K562 (cell line): ENCODE results near the gene CHPF2. TPM values are rescaled to one million over a fixed set of nuclear protein-coding genes. Genes with fewer than 3 reads are reported as not detected.

ENCODE experiments used
- CBX2 ChIP-seq: fragments of 200-600 bp; sonication (generic); IDR thresholded peaks from one replicate; pipeline ENCODE4 v1.6.1; 2012; ENCODE audit warnings: mild to moderate bottlenecking, low read length, inconsistent platforms; ENCODE audit not compliant: insufficient read depth, poor library complexity, severe bottlenecking
- CHD4 ChIP-seq: fragments of 200-600 bp; sonication (generic); IDR thresholded peaks from 3 replicates; pipeline ENCODE4 v1.6.1; 2012; ENCODE audit warnings: low read depth, mild to moderate bottlenecking, mixed read lengths, low read length, inconsistent platforms; ENCODE audit not compliant: insufficient read depth, insufficient replicate concordance, poor library complexity, severe bottlenecking
- CREBBP ChIP-seq: IDR thresholded peaks from one replicate; pipeline ENCODE4 v1.6.1; 2012; ENCODE audit warnings: low read depth, mild to moderate bottlenecking, control low read depth, inconsistent platforms, low read length
- DACH1 ChIP-seq: fragments of 450-650 bp; IDR thresholded peaks from 2 replicates; pipeline ENCODE4 v1.6.1; 2018; ENCODE audit not compliant: partially characterized antibody
- EP400 ChIP-seq: fragments of 450-650 bp; IDR thresholded peaks from 2 replicates; pipeline ENCODE4 v1.6.1; 2017; ENCODE audit warnings: antibody characterized with exemption, mild to moderate bottlenecking, moderate library complexity
- HNRNPK ChIP-seq: fragments of 200-400 bp; formaldehyde crosslinking; IDR thresholded peaks from one replicate; pipeline ENCODE4 v1.6.1; 2018; ENCODE audit warnings: mild to moderate bottlenecking, low read depth, low read length; ENCODE audit not compliant: poor library complexity, severe bottlenecking
- NCOA1 ChIP-seq: fragments of 450-650 bp; IDR thresholded peaks from 2 replicates; pipeline ENCODE4 v1.6.1; 2016; ENCODE audit warnings: low read depth
- NR0B1 ChIP-seq: fragments of 450-650 bp; IDR thresholded peaks from one replicate; pipeline ENCODE4 v1.6.1; 2018; ENCODE audit warnings: mild to moderate bottlenecking, moderate library complexity; ENCODE audit not compliant: partially characterized antibody
- SMAD2 ChIP-seq: fragments of 150-350 bp; IDR thresholded peaks from 2 replicates; pipeline ENCODE4 v1.6.1; 2014; ENCODE audit warnings: low read depth, mild to moderate bottlenecking, low read length
- TCF15 ChIP-seq: fragments of 250-450 bp; sonication (Bioruptor Pico); IDR thresholded peaks from 2 replicates; pipeline ENCODE4 v1.8.0; 2022; ENCODE audit warnings: moderate library complexity, mild to moderate bottlenecking, inconsistent platforms
- ZBTB11 ChIP-seq, 3 experiments: fragments of 200-800 bp in 1 of 3; fragments of 250-450 bp in 1 of 3; fragments of 450-650 bp in 1 of 3; sonication (Bioruptor Pico) in 1 of 3; sonication (Bioruptor generic) in 1 of 3; formaldehyde crosslinking in 1 of 3; IDR thresholded peaks; 2 replicates each; pipeline versions ENCODE4 v1.6.1 to v1.8.0; 2016 to 2022; ENCODE audit warnings: mild to moderate bottlenecking in 2 of 3, missing genetic modification characterization in 2 of 3, missing compliant biosample characterization in 1 of 3, moderate library complexity in 1 of 3
- ZMIZ1 ChIP-seq, 2 experiments: fragments of 150-350 bp in 1 of 2; IDR thresholded peaks; 2 replicates each; pipeline ENCODE4 v1.6.1; 2012 to 2016; ENCODE audit warnings: low read depth in 2 of 2, low read length in 2 of 2, mild to moderate bottlenecking in 1 of 2, moderate library complexity in 1 of 2
- ZNF143 ChIP-seq: sonication (generic); formaldehyde crosslinking; IDR thresholded peaks from 2 replicates; pipeline ENCODE4 v1.9.0; 2022; ENCODE audit warnings: mild to moderate bottlenecking, missing genetic modification reagents
- ZNF512 ChIP-seq: IDR thresholded peaks from 2 replicates; pipeline ENCODE4 v1.6.1; 2016; ENCODE audit warnings: missing genetic modification characterization, missing compliant biosample characterization
- polyA plus RNA-seq, 8 experiments: library from polyadenylated mRNA; depleted of rRNA in 4 of 8; stranded (reverse) in 5 of 8; unstranded in 3 of 8; fragments of >200 nt; fragmentation: Nextera tagmentation in 2 of 8; fragmentation: Illumina TruSeq in 1 of 8; extraction: Ambion mirVana in 2 of 8; extraction: Trizol in 1 of 8; gene quantifications; 2 replicates each; pipeline versions ENCODE4 v1.2.1 to v1.2.3, GENCODE V29; 2011 to 2014; ENCODE audit warnings: inconsistent platforms in 1 of 8, missing spikeins in 1 of 8
- total RNA-seq, 7 experiments: library from RNA; depleted of rRNA in 6 of 7; stranded (reverse); fragments of >200 nt in 6 of 7; fragmentation: Illumina TruSeq in 2 of 7; extraction: Trizol in 2 of 7; gene quantifications; 2 replicates each; pipeline versions ENCODE4 v1.2.1 to v1.2.3, GENCODE V29; 2011 to 2021; ENCODE audit warnings: low replicate concordance in 1 of 7

The CHPF2 gene
- total and polyA plus RNA-seq, 9 of the 15 experiments (the other 6 are each of a cell fraction or from before 2014, with no cell fraction given): 0.08 to 32.8 (median 10.5) TPM

- TF ChIP-seq NR0B1 (no peak), SMAD2 (no peak), TCF15 (CRISPR knock-in tag) (no peak), ZMIZ1 (IDR thresholded peaks at IDR 0.05; ENCODE audit: low read depth in 2 of 2, low read length in 2 of 2) (0 out of 4 replicates have a peak, but pooled peaks of 1 of the 2 experiments have one; percentile 16), CBX2 (no peak), DACH1 (peak; percentile 76), EP400 (peak; percentile 97), ZBTB11 (CRISPR knock-in tag; IDR thresholded peaks at IDR 0.05) (peak in 1 of 3 experiments; percentile 73; a peak in 2 of 6 replicates), CREBBP (no peak), CHD4 (no peak), ZNF512 (tag) (no peak), HNRNPK (no peak), ZNF143 (CRISPR knock-in tag) (peak; percentile 96), NCOA1 (peak; percentile 58)
Measured at GRCh38 chr7:151226875-151227782, 5.2 kb upstream of the CHPF2 start, which contains the start of gene ABCF2 (continued).
